ENCODE results near the gene SPOCK3.

The SPOCK3 gene

GRCh38 chr4:167218022-167218608 lies 16.2 kb downstream of the SPOCK3 start:
- no peak for TF ChIP-seq ZNF565 (CRISPR knock-in tag; conservative IDR thresholded peaks at IDR 0.05; ENCODE audit: low read depth)
- no peak for TF ChIP-seq CSDC2 (CRISPR knock-in tag; IDR thresholded peaks at IDR 0.05)
- no peak for TF ChIP-seq PATZ1 (CRISPR knock-in tag; IDR thresholded peaks at IDR 0.05; ENCODE audit: borderline replicate concordance)
- no peak for TF ChIP-seq POU6F1 (CRISPR knock-in tag; IDR thresholded peaks at IDR 0.05; ENCODE audit: borderline replicate concordance, low read depth)
- TF ChIP-seq CSRNP3 (CRISPR knock-in tag; IDR thresholded peaks at IDR 0.05) = no peak
- TF ChIP-seq TOX (CRISPR knock-in tag; IDR thresholded peaks at IDR 0.05; ENCODE audit: borderline replicate concordance) = no peak
- TF ChIP-seq ZNF70 (CRISPR knock-in tag; IDR thresholded peaks at IDR 0.05) = no peak
- TF ChIP-seq CREB5 (CRISPR knock-in tag; IDR thresholded peaks at IDR 0.05; ENCODE audit: low read depth) = no peak
- no peak for TF ChIP-seq ZFP30 (CRISPR knock-in tag; IDR thresholded peaks at IDR 0.05)
- TF ChIP-seq TCF4 (CRISPR knock-in tag; IDR thresholded peaks at IDR 0.05; ENCODE audit: borderline replicate concordance) = no peak
- no peak for TF ChIP-seq ISL1 (CRISPR knock-in tag; IDR thresholded peaks at IDR 0.05)
- TF ChIP-seq GLIS3 (CRISPR knock-in tag; IDR thresholded peaks at IDR 0.05) = no peak
- no peak for TF ChIP-seq ZFP3 (CRISPR knock-in tag; IDR thresholded peaks at IDR 0.05)
- no peak for TF ChIP-seq ARNTL (CRISPR knock-in tag; IDR thresholded peaks at IDR 0.05; ENCODE audit: borderline replicate concordance, low read depth)
- no peak for TF ChIP-seq ZNF8 (CRISPR knock-in tag; IDR thresholded peaks at IDR 0.05)
- TF ChIP-seq, protein P1, sequence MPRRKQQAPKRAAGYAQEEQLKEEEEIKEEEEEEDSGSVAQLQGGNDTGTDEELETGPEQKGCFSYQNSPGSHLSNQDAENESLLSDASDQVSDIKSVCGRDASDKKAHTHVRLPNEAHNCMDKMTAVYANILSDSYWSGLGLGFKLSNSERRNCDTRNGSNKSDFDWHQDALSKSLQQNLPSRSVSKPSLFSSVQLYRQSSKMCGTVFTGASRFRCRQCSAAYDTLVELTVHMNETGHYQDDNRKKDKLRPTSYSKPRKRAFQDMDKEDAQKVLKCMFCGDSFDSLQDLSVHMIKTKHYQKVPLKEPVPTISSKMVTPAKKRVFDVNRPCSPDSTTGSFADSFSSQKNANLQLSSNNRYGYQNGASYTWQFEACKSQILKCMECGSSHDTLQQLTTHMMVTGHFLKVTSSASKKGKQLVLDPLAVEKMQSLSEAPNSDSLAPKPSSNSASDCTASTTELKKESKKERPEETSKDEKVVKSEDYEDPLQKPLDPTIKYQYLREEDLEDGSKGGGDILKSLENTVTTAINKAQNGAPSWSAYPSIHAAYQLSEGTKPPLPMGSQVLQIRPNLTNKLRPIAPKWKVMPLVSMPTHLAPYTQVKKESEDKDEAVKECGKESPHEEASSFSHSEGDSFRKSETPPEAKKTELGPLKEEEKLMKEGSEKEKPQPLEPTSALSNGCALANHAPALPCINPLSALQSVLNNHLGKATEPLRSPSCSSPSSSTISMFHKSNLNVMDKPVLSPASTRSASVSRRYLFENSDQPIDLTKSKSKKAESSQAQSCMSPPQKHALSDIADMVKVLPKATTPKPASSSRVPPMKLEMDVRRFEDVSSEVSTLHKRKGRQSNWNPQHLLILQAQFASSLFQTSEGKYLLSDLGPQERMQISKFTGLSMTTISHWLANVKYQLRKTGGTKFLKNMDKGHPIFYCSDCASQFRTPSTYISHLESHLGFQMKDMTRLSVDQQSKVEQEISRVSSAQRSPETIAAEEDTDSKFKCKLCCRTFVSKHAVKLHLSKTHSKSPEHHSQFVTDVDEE (CRISPR knock-in tag; IDR thresholded peaks at IDR 0.05) = no peak
- TF ChIP-seq OSR1 (CRISPR knock-in tag; IDR thresholded peaks at IDR 0.05) = no peak
- no peak for TF ChIP-seq ZC3H10 (CRISPR knock-in tag; IDR thresholded peaks at IDR 0.05)
- TF ChIP-seq SNAI2 (CRISPR knock-in tag; IDR thresholded peaks at IDR 0.05) = no peak
- no peak for ATAC-seq

- ATAC-seq = no peak
- TF ChIP-seq ISL1 (CRISPR knock-in tag; IDR thresholded peaks at IDR 0.05) (no peak), ZNF8 (CRISPR knock-in tag; IDR thresholded peaks at IDR 0.05) (no peak), ZFP3 (CRISPR knock-in tag; IDR thresholded peaks at IDR 0.05) (no peak), CSDC2 (CRISPR knock-in tag; IDR thresholded peaks at IDR 0.05) (no peak)
These were observed 17.5 kb downstream of the SPOCK3 start for GRCh38 chr4:167216783-167217182.

GRCh38 chr4:167210166-167210565 lies 24.1 kb downstream of the SPOCK3 start:
- TF ChIP-seq ZC3H10 (CRISPR knock-in tag; IDR thresholded peaks at IDR 0.05) (no peak), ESRRG (CRISPR knock-in tag; IDR thresholded peaks at IDR 0.05) (no peak), TCF4 (CRISPR knock-in tag; IDR thresholded peaks at IDR 0.05; ENCODE audit: borderline replicate concordance) (no peak), ZFP30 (CRISPR knock-in tag; IDR thresholded peaks at IDR 0.05) (no peak), OSR1 (CRISPR knock-in tag; IDR thresholded peaks at IDR 0.05) (no peak), BACH2 (CRISPR knock-in tag; IDR thresholded peaks at IDR 0.05; ENCODE audit: borderline replicate concordance) (no peak), ZNF70 (CRISPR knock-in tag; IDR thresholded peaks at IDR 0.05) (no peak), SNAI2 (CRISPR knock-in tag; IDR thresholded peaks at IDR 0.05) (no peak), RARB (CRISPR knock-in tag; IDR thresholded peaks at IDR 0.05) (no peak), GLIS3 (CRISPR knock-in tag; IDR thresholded peaks at IDR 0.05) (no peak), ARNTL (CRISPR knock-in tag; IDR thresholded peaks at IDR 0.05; ENCODE audit: borderline replicate concordance, low read depth) (no peak), CREB5 (CRISPR knock-in tag; IDR thresholded peaks at IDR 0.05; ENCODE audit: low read depth) (no peak)
- ATAC-seq = no peak
